BE2C (cell line): ENCODE data around the gene ARHGEF38.

ENCODE experiments used
- DNase-seq: peaks from one replicate; pipeline ENCODE4 v3.0.0-alpha.2; 2020
- H3K27me3 ChIP-seq: fragments of 250-450 bp; sonication (Bioruptor Pico); 2 replicates; pipeline ENCODE4 v1.5.1; 2020; ENCODE audit warnings: mild to moderate bottlenecking
- H3K36me3 ChIP-seq: fragments of 250-450 bp; sonication (Bioruptor Pico); 2 replicates; pipeline ENCODE4 v1.5.1; 2020; ENCODE audit warnings: mild to moderate bottlenecking
- H3K4me1 ChIP-seq: fragments of 250-450 bp; sonication (Bioruptor Pico); 2 replicates; pipeline ENCODE4 v1.5.1; 2020
- H3K4me3 ChIP-seq: 2 replicates; pipeline ENCODE4 v1.5.1; 2011; ENCODE audit warnings: low read depth, low read length
- H3K9me3 ChIP-seq: fragments of 250-450 bp; sonication (Bioruptor Pico); 2 replicates; pipeline ENCODE4 v1.5.1; 2020
- TF ChIP-seq, protein P1 (sequence below): IDR thresholded peaks from 2 replicates; pipeline ENCODE4 v1.5.1; 2012; ENCODE audit warnings: mild to moderate bottlenecking, low read depth, low read length

ARHGEF38 gene

DNA sequence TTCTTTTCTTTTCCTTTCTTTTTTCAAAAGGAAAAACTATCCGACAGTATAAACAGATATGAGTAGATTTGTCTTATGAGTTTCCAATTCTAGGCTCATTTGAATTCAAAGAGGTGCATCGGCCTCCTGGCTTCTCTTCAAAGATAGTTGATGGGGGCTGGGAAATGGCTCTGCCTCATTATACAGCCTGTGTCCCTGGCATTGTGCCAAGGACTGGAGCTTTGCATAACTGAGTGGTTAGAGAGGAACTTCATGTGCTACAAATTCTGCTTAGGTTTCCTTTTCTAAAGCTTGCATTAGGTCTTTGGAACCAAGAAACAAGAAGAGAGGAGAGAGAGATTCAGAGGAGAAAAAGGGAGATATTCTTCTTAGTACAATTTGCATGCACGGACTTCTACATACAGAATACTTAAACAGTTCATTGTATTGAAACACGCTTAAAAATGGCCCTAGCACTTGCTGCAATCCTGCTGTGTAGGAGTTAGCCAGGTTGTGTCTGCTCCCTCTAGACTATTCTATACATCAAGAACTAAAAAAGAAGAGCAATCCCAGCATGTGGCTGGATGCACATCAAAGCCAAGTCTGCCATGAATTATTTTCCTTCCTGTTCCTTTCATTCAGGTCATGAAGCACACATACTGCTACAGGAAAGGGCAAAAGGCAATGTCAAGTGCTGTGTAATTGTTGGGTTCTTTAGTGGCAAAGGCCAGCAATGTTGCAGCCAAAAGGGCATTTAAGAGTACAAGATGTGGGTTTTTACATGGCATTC is 85.2 kb downstream of the ARHGEF38 start:
- DNase-seq, result peak; percentile 79
- peaks cover 11% of the 10 kb centered on the region for H3K4me1 ChIP-seq
- H3K27me3 ChIP-seq, result no peaks in the 10 kb centered on the region
- H3K9me3 ChIP-seq, result no peaks in the 10 kb centered on the region
- H3K36me3 ChIP-seq, result no peaks in the 10 kb centered on the region
- H3K4me3 ChIP-seq, result no peak overlapping the region
- TF ChIP-seq, protein P1, sequence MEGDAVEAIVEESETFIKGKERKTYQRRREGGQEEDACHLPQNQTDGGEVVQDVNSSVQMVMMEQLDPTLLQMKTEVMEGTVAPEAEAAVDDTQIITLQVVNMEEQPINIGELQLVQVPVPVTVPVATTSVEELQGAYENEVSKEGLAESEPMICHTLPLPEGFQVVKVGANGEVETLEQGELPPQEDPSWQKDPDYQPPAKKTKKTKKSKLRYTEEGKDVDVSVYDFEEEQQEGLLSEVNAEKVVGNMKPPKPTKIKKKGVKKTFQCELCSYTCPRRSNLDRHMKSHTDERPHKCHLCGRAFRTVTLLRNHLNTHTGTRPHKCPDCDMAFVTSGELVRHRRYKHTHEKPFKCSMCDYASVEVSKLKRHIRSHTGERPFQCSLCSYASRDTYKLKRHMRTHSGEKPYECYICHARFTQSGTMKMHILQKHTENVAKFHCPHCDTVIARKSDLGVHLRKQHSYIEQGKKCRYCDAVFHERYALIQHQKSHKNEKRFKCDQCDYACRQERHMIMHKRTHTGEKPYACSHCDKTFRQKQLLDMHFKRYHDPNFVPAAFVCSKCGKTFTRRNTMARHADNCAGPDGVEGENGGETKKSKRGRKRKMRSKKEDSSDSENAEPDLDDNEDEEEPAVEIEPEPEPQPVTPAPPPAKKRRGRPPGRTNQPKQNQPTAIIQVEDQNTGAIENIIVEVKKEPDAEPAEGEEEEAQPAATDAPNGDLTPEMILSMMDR, result no peak

DNA sequence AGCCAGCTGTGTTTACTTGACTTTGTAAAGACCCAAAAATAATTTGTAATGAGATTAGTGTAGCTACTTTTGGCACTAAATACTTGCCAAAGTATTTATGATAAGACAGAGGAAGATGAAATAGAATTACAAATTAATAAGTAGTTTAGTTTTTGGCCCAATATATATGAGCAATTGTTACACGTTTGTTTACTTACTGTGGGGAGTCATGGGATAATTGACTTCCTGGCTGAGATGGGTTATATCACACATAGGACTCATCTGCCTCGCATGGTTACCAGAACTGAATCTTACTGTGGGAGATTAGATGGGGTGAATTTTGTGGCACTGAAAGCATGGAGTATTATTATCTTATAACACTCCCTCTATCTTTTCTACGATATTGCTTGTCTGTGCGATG is 89.4 kb downstream of the ARHGEF38 start:
- TF ChIP-seq, protein P1, result no peak
- no peaks in the 10 kb centered on the region for H3K9me3 ChIP-seq
- peaks cover 11% of the 10 kb centered on the region for H3K4me1 ChIP-seq
- no peaks in the 10 kb centered on the region for H3K27me3 ChIP-seq
- H3K4me3 ChIP-seq, result no peak overlapping the region
- no peak for DNase-seq
- H3K36me3 ChIP-seq, result no peaks in the 10 kb centered on the region

DNA sequence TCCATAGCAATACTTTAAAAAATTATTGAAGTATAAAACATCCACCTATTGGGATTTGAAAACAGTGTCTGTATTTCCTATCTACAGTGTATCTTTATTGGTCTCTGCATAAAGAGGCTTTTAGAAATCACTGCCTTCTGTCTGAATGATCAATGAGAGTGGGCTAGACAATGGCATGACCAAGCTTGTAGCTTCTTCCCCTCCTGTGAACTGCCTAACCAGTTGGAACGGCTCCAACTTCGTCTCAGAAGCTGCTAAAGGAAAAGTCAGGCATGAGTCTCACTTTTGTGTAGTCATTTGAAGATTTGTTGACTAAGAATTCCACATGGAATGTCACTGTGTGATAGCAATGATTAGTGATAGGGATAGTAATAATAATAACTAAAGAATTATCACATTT is 91.8 kb downstream of the ARHGEF38 start:
- H3K36me3 ChIP-seq, result no peaks in the 10 kb centered on the region
- no peak overlapping the region for H3K4me3 ChIP-seq
- no peaks in the 10 kb centered on the region for H3K9me3 ChIP-seq
- H3K27me3 ChIP-seq, result no peaks in the 10 kb centered on the region
- H3K4me1 ChIP-seq, result no peaks in the 10 kb centered on the region; the same call in 1 of the 2 replicates
- no peak for DNase-seq
- TF ChIP-seq, protein P1, result no peak

DNA sequence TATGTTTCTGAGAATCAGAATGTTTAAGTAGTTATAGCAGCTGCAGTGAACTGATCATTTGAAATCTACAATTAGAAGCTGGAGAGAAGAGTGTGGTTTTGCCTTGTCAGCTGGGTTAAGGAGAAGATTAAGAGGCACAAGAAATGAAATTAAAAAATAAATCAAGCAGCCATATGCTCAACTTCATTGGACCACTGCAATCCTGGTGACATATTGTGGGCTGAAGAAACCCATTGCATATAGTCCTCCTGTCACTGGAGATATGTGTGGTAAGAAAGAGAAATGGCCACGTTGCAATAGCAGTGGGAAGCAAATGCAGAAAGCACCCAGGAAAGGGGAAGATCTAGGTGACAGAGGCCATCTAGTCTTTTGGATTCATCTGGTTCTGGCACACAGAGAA is 93.0 kb downstream of the ARHGEF38 start:
- DNase-seq, result no peak
- H3K36me3 ChIP-seq, result no peaks in the 10 kb centered on the region
- H3K9me3 ChIP-seq, result no peaks in the 10 kb centered on the region
- H3K27me3 ChIP-seq, result no peaks in the 10 kb centered on the region
- H3K4me1 ChIP-seq, result no peaks in the 10 kb centered on the region; the same call in 1 of the 2 replicates
- TF ChIP-seq, protein P1, result no peak
- H3K4me3 ChIP-seq, result no peak overlapping the region

DNA sequence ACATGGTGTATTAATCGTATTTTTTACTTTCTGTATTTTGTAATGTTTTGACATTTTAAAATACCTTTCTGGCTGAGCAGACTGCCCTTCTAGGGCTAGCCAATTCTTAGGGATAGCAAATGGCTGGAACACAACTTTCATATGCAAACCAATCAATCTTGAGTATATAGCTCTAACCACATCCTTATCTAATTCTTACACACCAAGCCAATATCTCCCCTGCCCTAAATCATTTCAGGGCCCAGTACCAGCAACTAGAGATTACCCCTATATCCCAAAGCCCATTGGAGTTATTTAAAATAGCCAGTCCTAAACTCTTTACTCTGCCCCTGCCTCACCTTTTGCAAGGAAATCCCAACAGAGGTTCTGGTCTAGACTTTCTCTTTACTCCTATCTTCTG is 97.8 kb downstream of the ARHGEF38 start:
- no peak for DNase-seq
- TF ChIP-seq, protein P1, result no peak
- no peak overlapping the region for H3K4me3 ChIP-seq
- no peaks in the 10 kb centered on the region for H3K4me1 ChIP-seq
- H3K9me3 ChIP-seq, result no peaks in the 10 kb centered on the region
- H3K27me3 ChIP-seq, result no peaks in the 10 kb centered on the region
- H3K36me3 ChIP-seq, result no peaks in the 10 kb centered on the region

DNA sequence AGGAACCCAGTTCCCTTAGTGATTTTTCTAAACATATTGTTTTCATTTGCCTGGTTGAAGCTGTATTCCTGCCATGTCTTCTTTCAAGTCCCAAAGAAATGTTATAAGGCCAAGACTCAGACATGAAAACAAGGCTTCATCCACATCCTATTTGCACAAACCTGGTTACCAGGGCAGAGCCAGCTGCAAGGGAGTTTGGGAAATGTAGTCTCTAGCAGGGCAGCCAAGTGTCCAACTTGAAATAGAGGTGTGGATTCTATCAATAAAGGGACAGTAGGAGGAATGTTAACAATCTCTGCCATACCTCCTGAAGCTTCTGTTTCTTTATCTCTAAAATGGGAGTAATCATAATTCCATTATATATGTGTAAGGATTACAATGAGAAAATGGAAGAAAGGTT is 99.5 kb downstream of the ARHGEF38 start:
- H3K4me3 ChIP-seq, result no peak overlapping the region
- DNase-seq, result no peak
- H3K36me3 ChIP-seq, result no peaks in the 10 kb centered on the region
- no peaks in the 10 kb centered on the region for H3K9me3 ChIP-seq
- no peaks in the 10 kb centered on the region for H3K4me1 ChIP-seq
- no peaks in the 10 kb centered on the region for H3K27me3 ChIP-seq
- TF ChIP-seq, protein P1, result no peak
